NCI-H1092 (cell line): ENCODE results near the gene GNPTG.

Experiments used
- DNase-seq: peaks from one replicate; lab custom pipeline; 2025; lab: John Stamatoyannopoulos, UW

Gene GNPTG

GRCh38 chr16:1347286-1347855, 4.4 kb upstream of the GNPTG start:
- no peak for DNase-seq

GRCh38 chr16:1347962-1348361, 3.8 kb upstream of the GNPTG start:
- no peak for DNase-seq

GRCh38 chr16:1348441-1348840, 3.3 kb upstream of the GNPTG start:
- DNase-seq: no peak

DNA sequence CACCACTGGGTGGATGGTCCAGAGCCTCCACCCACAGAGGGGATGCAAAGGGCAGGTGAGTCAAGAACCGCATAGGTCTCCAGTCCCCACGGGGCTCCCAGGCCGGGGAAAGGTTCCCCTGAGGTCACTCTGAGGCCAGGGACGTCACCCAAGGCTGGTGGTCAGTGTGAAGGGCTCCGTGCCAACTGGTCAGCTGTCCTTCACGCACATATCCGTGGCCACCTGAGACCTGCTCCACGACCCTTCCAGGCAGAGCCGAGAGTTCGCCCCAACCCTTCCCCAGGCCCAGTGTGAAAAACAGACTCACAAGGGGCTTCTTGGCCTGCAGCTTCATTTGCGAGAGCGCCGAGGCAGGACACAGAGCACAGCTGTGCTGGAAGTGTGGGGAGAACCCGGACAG, 2.8 kb upstream of the GNPTG start:
- no peak for DNase-seq

- DNase-seq: no peak
Measured at GRCh38 chr16:1349351-1349750, 2.4 kb upstream of the GNPTG start.

DNA sequence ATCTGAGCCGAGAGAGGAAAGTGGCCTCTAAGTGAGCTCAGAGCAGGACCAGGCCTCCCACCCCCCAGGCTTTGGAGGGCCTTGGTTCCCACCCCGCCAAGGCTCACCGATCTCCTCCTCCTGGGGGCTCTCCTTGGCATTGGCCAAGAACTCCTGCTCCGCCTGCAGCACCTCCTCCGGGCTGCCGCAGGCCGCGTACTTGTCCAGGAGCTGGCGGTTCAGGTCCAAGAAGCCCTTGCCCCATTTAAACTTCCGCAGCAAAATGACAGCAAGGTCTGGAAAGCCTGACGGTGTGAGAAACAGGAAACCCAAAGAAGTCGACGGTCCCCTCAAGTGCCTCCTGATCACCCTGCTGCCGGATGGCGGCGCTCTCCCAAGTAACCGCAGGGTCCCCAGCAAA, 1.8 kb upstream of the GNPTG start:
- DNase-seq: no peak

DNA sequence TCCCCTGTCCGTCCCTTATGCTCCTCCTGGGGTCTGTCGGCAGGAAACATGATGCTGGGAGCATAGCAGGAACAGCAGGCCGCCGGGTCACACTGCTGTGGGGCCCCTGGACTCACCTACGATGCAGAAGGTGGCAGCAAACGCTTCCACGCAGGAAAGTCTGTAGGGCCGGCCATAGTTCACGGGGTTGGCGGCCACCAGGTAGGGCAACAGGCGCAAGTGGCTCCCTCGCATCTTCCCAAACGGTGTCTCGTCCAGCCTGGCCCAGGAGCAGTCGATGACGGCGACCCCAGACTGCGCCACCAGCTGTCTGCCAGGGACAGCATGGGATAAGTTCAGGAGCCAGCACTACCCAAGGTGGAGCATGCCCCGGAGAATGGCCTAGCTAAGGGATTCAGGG, 1.0 kb upstream of the GNPTG start:
- DNase-seq: no peak

DNA sequence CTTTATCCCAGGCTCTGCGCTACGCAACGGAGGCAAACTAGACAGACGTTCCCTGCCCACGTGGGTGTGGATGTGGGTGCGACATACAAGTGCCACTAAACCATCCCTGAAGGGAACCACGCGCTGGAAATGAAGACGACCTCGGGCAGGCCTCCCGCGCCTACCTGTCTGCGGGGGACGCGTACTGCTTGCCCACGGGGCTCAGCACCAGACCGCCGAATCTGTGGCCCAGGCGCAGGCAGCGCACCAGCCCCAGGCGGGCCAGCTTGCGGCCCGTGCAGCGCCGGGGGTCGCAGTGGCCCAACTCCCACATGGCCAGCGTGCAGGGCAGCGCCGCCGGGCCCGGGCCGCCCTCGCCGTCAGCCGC, 533 bp upstream of the GNPTG start:
- no peak for DNase-seq

- no peak for DNase-seq
Measured at GRCh38 chr16:1354815-1355540, 3.2 kb downstream of the GNPTG start.

GRCh38 chr16:1355591-1355990, 3.9 kb downstream of the GNPTG start:
- no peak for DNase-seq

- DNase-seq: no peak
Measured at GRCh38 chr16:1356061-1356900, 4.5 kb downstream of the GNPTG start.

DNA sequence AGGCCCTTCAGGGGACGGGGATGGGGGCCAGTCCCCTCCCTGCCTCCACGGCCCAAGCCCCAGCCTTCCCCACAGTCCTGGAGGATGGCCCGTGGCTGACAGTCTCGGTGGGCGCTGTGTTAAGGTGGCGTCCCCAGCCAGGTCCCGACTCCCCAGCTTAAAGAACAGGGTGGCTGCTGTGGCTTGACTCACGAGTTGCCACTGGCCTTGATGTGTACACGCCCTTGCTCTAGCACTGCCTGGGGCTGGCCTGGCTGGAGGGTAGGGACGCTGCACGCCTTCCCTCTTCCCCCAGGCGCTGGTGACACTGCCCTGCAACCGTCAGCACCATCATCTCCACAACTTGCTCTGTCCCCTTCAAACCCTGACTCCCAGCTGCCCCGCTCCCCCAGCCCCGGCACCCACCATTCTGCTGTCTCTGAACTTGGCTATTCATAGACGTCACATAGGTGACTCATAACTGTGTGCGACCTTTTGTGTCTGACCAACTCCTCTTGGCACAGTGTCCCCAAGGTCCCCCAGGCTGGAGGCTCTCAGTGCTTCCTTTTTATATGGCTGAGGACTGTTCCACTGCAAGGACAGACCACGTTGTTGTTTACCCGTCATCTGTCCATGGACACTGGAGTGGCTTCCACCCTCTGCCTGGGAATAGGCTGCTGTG, 6.3 kb downstream of the GNPTG start:
- no peak for DNase-seq

- DNase-seq: no peak
Measured at GRCh38 chr16:1361685-1362360, 10.1 kb downstream of the GNPTG start.

DNA sequence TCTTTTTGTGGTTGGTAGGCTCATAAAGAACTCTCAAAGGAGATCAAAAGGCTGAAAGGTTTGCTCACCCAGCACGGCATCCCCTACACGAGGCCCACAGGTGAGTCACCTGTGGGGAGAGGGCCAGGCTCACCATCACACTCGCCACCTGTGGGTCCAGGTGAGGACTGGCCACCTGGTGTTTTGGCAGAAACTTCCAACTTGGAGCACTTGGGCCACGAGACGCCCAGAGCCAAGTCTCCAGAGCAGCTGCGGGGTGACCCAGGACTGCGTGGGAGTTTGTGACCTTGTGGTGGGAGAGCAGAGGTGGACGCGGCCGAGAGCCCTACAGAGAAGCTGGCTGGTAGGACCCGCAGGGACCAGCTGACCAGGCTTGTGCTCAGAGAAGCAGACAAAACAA, 11.1 kb downstream of the GNPTG start:
- DNase-seq: no peak

DNA sequence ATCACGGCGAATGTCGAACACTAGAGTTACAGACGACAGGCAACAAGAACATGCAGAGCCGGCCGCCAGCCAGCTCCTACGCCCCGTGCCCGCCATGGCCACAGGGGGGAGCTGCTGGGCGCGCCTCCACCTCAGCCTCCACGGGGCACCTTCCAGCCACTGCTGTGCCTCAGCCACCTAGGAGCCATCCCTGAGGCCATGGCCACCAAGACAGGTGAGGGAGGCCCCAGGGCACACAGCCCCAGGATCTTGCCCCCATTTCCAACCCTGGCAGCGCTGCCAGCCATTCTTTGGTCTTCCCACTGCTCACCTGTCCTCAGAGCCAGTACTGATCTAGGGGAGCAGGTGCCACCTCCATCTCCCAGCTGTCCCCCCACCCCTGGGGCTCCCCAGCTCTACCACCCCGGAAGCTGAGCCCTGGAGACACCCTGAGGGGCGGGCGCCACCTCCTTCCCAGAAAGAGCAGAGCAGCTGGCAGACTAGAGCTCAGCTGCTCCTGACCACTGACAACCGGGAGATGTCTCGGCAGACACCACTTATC, 11.8 kb downstream of the GNPTG start:
- no peak for DNase-seq

DNA sequence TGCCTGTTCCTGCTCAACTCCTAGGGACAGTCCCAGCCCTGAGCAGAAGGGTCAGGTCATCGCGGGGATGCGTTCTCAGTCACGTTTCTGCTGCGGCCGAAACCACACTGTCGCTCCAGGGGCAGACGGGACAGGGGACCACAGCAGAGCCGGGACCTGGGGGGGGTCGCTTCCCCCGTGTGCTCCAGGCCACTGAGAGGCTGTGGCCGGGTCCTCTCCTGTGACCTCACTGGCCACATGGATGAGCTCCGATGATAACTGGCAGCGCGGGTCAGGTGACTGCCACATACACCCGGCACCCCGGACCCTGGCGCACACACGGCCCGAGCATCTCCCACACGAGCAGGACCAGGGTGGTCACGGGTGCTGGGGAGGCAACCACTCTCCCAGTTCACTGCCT, 12.8 kb downstream of the GNPTG start:
- no peak for DNase-seq

GRCh38 chr16:1366060-1366711, 14.5 kb downstream of the GNPTG start:
- DNase-seq: no peak

DNA sequence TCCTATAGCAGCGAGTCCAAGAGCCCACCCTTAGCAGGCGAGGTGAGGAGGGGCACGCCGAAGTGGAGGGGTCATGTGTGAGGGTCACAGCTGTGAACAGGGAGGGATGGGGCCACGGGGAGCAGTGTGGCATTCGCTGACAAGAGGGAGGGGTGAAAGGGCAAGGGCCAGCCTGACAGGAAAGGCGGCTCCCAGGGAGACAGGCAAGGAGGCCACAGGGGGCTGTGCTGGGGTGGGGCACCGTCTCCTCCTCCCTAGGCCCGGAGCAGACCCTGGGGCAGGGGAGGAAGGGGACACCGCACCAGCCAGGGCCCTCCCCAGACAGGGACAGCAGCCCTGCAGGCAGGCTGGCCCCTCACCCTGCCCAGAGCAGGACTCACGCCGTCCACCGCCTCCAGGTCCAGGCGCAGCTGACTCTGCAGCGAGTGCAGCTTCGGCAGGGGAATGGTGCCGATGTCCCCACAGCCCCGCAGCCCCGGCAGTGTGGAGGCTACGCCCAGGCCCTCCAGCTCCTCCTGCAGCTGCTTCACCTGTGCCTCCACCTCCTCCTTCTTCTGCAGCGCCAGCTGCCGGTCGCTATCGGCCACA, 15.1 kb downstream of the GNPTG start:
- DNase-seq: no peak

DNA sequence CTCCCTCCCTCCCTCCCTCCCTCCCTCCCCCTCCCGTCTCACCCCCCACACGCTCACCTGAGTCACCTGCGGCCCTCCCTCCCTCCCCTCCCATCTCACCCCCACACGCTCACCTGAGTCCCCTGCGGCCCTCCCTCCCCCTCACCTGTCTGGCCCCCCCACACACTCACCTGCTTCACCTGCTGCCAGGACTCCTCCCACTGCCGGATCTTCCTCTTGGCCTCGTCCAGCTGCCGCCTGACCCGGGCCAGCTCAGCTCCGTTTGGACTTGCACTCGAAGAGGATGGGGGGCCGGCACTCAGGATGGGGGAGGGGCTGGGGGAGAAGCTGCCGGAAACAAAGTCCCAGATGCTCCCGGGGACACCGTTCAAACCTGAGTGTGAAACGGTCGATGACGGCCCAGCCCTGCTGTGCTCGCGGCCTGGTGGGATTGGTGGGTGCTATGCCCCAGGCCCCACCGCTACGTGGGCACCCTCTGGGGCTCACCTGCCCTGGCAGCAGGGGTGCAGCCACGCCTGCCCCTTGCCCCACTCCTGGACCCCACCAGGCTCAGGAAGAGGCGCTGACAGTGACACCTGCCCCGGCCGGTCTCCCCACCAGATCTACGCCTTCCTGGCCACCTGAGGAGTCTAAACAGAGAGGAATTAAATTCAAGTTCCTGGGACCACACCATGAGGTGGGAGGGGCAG, 15.9 kb downstream of the GNPTG start:
- DNase-seq: no peak
